Left lung (tissue), 10 donors: ENCODE data around the gene VRK3. TPM values are rescaled to one million over a fixed set of nuclear protein-coding genes. Genes with fewer than 3 reads are reported as not detected.
A peak's percentile ranks its signal among the peaks of the same experiment; 100 is the strongest.

Experiments
- ATAC-seq: fragments of 200-7000 bp; cut with Tn5 transposase; one replicate; pipeline ENCODE4 v1.9.1; 2020; ENCODE audit warnings: moderate library complexity
- DNase-seq, 4 donors: peaks; one replicate each; pipeline ENCODE4 v3.0.0-alpha.2; 2013 to 2020
- H3K27ac ChIP-seq, 2 donors: fragments of 200-600 bp; sonication (generic) in 1 of 2; one replicate each; pipeline versions ENCODE4 v1.5.0 to v1.8.0; 2020 to 2021
- H3K27me3 ChIP-seq, 2 donors: fragments of 200-600 bp; sonication (generic) in 1 of 2; one replicate each; pipeline versions ENCODE4 v1.5.0 to v1.8.0; 2020 to 2021
- H3K36me3 ChIP-seq, 2 donors: fragments of 200-600 bp; sonication (generic) in 1 of 2; one replicate each; pipeline versions ENCODE4 v1.5.0 to v1.8.0; 2020 to 2021
- H3K4me1 ChIP-seq, 2 donors: fragments of 200-600 bp; one replicate each; pipeline ENCODE4 v1.8.0; 2021
- H3K4me3 ChIP-seq, 2 donors: fragments of 200-600 bp; sonication (generic) in 1 of 2; one replicate each; pipeline versions ENCODE4 v1.5.0 to v1.8.0; 2020 to 2021; ENCODE audit warnings: mild to moderate bottlenecking in 1 of 2
- H3K9me3 ChIP-seq, 2 donors: fragments of 200-600 bp; sonication (generic) in 1 of 2; one replicate each; pipeline versions ENCODE4 v1.5.0 to v1.8.0; 2020 to 2021
- intact Hi-C, 2 donors: fragments of 100-400 bp; cut with DNase I; formaldehyde crosslinking; loops; one replicate each; pipeline versions ENCODE4 v1.11.2 to v1.14.2; 2022
- polyA plus RNA-seq, 6 donors: library from polyadenylated mRNA; unstranded; fragments of 120-200 nt; gene quantifications; one replicate each; pipeline ENCODE4 v1.2.1, GENCODE V29; 2013; ENCODE audit not compliant: insufficient read length in 6 of 6
- total RNA-seq, 2 donors: library from RNA; stranded (reverse); fragmentation: NEBNext Ultra II Directional; extraction: Animal tissue kit (Norgen Biotek cat#: 25700); gene quantifications; one replicate each; pipeline ENCODE4 v1.2.1, GENCODE V29; 2021
- TF ChIP-seq, protein P1 (sequence below), 2 donors: fragments of 200-600 bp; sonication (generic) in 1 of 2; IDR thresholded peaks; one replicate each; pipeline versions ENCODE4 v1.5.0 to v1.8.0; 2021; ENCODE audit warnings: antibody characterized with exemption in 2 of 2
- donor health status: DM: no; HTN: yes; CAD: no.
- donor health status: DM: no; HTN: no; CAD: no.

The VRK3 gene
- total and polyA plus RNA-seq, 8 donors: 37.5 to 43.4 (median 39.4) TPM

GRCh38 chr19:50003254-50003788, 21.9 kb downstream of the VRK3 start:
- Histone ChIP-seq H3K27me3 (no peaks in the 10 kb centered on the region), H3K9me3 (no peaks in the 10 kb centered on the region), H3K27ac (no peak overlapping the region), H3K36me3 (peaks cover 0 to 100% of the 10 kb centered on the region in 2 donors), H3K4me3 (no peak overlapping the region), H3K4me1 (peaks cover 5 to 16% of the 10 kb centered on the region in 2 donors)
- DNase-seq (peak in 1 of 4 donors; percentile 52), ATAC-seq (no peak)
- intact Hi-C loops: no loop called here
- TF ChIP-seq, protein P1, sequence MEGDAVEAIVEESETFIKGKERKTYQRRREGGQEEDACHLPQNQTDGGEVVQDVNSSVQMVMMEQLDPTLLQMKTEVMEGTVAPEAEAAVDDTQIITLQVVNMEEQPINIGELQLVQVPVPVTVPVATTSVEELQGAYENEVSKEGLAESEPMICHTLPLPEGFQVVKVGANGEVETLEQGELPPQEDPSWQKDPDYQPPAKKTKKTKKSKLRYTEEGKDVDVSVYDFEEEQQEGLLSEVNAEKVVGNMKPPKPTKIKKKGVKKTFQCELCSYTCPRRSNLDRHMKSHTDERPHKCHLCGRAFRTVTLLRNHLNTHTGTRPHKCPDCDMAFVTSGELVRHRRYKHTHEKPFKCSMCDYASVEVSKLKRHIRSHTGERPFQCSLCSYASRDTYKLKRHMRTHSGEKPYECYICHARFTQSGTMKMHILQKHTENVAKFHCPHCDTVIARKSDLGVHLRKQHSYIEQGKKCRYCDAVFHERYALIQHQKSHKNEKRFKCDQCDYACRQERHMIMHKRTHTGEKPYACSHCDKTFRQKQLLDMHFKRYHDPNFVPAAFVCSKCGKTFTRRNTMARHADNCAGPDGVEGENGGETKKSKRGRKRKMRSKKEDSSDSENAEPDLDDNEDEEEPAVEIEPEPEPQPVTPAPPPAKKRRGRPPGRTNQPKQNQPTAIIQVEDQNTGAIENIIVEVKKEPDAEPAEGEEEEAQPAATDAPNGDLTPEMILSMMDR (IDR thresholded peaks at IDR 0.05): no peak

- intact Hi-C loops: no loop called here
- TF ChIP-seq, protein P1 (IDR thresholded peaks at IDR 0.05): no peak
- DNase-seq (no peak), ATAC-seq (no peak)
- Histone ChIP-seq H3K27ac (no peak overlapping the region), H3K27me3 (no peaks in the 10 kb centered on the region), H3K9me3 (no peaks in the 10 kb centered on the region), H3K36me3 (peaks cover 0 to 99% of the 10 kb centered on the region in 2 donors), H3K4me1 (peaks cover 5 to 16% of the 10 kb centered on the region in 2 donors), H3K4me3 (no peak overlapping the region)
Observed at GRCh38 chr19:50002386-50002960, 22.7 kb downstream of the VRK3 start.

- no peak overlapping the region for H3K27ac ChIP-seq
- TF ChIP-seq, protein P1 (IDR thresholded peaks at IDR 0.05): no peak
- no peak overlapping the region for H3K4me3 ChIP-seq
- ATAC-seq (no peak), DNase-seq (peak in 1 of 4 donors; percentile 50)
- peaks cover 5 to 16% of the 10 kb centered on the region in 2 donors for H3K4me1 ChIP-seq
- peaks cover 0 to 99% of the 10 kb centered on the region in 2 donors for H3K36me3 ChIP-seq
- H3K9me3 ChIP-seq: no peaks in the 10 kb centered on the region
- intact Hi-C loops: no loop called here
- no peaks in the 10 kb centered on the region for H3K27me3 ChIP-seq
Observed at GRCh38 chr19:50001775-50002174, 23.4 kb downstream of the VRK3 start.

DNA sequence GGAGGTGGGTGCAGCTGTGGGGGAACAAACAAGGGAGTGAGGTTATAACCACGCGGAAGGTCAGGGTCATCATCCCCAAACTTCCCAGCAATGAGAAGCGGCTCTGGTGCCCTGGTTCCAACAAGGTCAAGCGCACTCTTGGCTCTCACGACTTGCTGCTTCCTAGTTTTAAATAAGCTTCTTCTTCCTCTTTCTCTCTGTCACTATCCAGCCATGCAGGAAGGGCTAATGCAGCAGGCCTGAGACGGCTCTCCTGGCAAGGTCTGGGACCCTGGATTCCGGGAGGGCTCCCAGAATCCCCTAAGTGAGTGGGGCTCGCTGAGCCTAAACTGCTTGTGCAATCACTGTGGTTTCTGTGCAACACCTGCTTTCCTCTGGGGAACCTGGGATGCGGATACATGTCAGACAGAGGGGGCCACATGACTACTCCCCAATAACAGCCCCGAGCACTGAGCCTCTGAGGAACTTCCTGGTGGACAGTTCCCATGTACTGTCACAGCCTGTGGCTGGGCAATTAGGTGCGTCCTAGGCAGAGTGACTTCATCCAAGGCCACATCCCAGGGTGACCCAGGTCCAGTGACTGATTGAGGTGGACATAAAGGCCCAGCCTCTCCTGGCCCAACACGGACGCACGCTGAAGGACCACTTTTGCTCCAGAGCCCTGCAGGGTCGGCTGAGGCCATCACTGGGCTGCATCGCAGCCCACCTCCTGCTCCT, 24.2 kb downstream of the VRK3 start:
- peaks cover 0 to 99% of the 10 kb centered on the region in 2 donors for H3K36me3 ChIP-seq
- ATAC-seq: no peak

More for the DNA sequence above, 24.2 kb downstream of the VRK3 start:
- no peak overlapping the region for H3K27ac ChIP-seq
- TF ChIP-seq, protein P1 (IDR thresholded peaks at IDR 0.05): no peak
- H3K4me1 ChIP-seq: peaks cover 5 to 16% of the 10 kb centered on the region in 2 donors
- no peaks in the 10 kb centered on the region for H3K9me3 ChIP-seq
- H3K4me3 ChIP-seq: no peak overlapping the region
- no peaks in the 10 kb centered on the region for H3K27me3 ChIP-seq
- intact Hi-C loops: no loop called here
- no peak for DNase-seq
